ENCODE data around the gene RTRAF.

GRCh38 chr14:52000696-52001095 is 11.3 kb downstream of the RTRAF start:
- TF ChIP-seq CTCF (IDR thresholded peaks at IDR 0.05) (no peak), POLR2A (IDR thresholded peaks at IDR 0.05) (no peak)
